ENCODE data around the gene THBD.

Gene THBD

GRCh38 chr20:23022849-23023248 lies 26.6 kb downstream of the THBD start:
- H3K36me3 Mint-ChIP-seq (ENCODE audit: insufficient read depth) = peaks cover 2% of the 10 kb centered on the region
- no peak overlapping the region for H3K27ac Mint-ChIP-seq (ENCODE audit: low read depth)
- H3K9me3 Mint-ChIP-seq = no peaks in the 10 kb centered on the region
- no peaks in the 10 kb centered on the region for H3K4me1 Mint-ChIP-seq
- H3K27me3 Mint-ChIP-seq = no peaks in the 10 kb centered on the region
- ATAC-seq (replicated peaks; ENCODE audit: extremely low read depth, poor library complexity, severe bottlenecking) (no peak), DNase-seq (ENCODE audit: low spot score in 2 of 2) (no peak)
- H3K4me3 Mint-ChIP-seq = no peak overlapping the region

GRCh38 chr20:23021951-23022350 lies 27.5 kb downstream of the THBD start:
- no peak for ATAC-seq (replicated peaks; ENCODE audit: extremely low read depth, poor library complexity, severe bottlenecking)
- no peaks in the 10 kb centered on the region for H3K9me3 Mint-ChIP-seq
- H3K4me1 Mint-ChIP-seq = no peaks in the 10 kb centered on the region
- H3K27ac Mint-ChIP-seq (ENCODE audit: low read depth) = no peak overlapping the region
- DNase-seq (ENCODE audit: low spot score in 2 of 2) = no peak
- peaks cover 2% of the 10 kb centered on the region for H3K36me3 Mint-ChIP-seq (ENCODE audit: insufficient read depth)
- H3K4me3 Mint-ChIP-seq = no peak overlapping the region
- no peaks in the 10 kb centered on the region for H3K27me3 Mint-ChIP-seq

- Mint-ChIP-seq H3K27me3 (no peaks in the 10 kb centered on the region), H3K9me3 (no peaks in the 10 kb centered on the region), H3K27ac (ENCODE audit: low read depth) (no peak overlapping the region), H3K4me1 (no peaks in the 10 kb centered on the region), H3K36me3 (ENCODE audit: insufficient read depth) (peaks cover 2% of the 10 kb centered on the region), H3K4me3 (no peak overlapping the region)
- no peak for DNase-seq (ENCODE audit: low spot score in 2 of 2)
- ATAC-seq (replicated peaks; ENCODE audit: extremely low read depth, poor library complexity, severe bottlenecking) = no peak
Observed at GRCh38 chr20:23021541-23021940, 27.9 kb downstream of the THBD start.

GRCh38 chr20:23020230-23021018 lies 29.0 kb downstream of the THBD start:
- Mint-ChIP-seq H3K4me3 (no peak overlapping the region), H3K4me1 (no peaks in the 10 kb centered on the region), H3K27me3 (no peaks in the 10 kb centered on the region), H3K27ac (ENCODE audit: low read depth) (no peak overlapping the region), H3K9me3 (no peaks in the 10 kb centered on the region), H3K36me3 (ENCODE audit: insufficient read depth) (no peaks in the 10 kb centered on the region)
- no peak for ATAC-seq (replicated peaks; ENCODE audit: extremely low read depth, poor library complexity, severe bottlenecking)
- DNase-seq (ENCODE audit: low spot score in 2 of 2) = no peak

GRCh38 chr20:23019403-23019802 lies 30.1 kb downstream of the THBD start:
- no peaks in the 10 kb centered on the region for H3K4me1 Mint-ChIP-seq
- no peak for DNase-seq (ENCODE audit: low spot score in 2 of 2)
- H3K4me3 Mint-ChIP-seq = no peak overlapping the region
- H3K27ac Mint-ChIP-seq (ENCODE audit: low read depth) = no peak overlapping the region
- ATAC-seq (replicated peaks; ENCODE audit: extremely low read depth, poor library complexity, severe bottlenecking) = no peak
- no peaks in the 10 kb centered on the region for H3K36me3 Mint-ChIP-seq (ENCODE audit: insufficient read depth)
- no peaks in the 10 kb centered on the region for H3K27me3 Mint-ChIP-seq
- no peaks in the 10 kb centered on the region for H3K9me3 Mint-ChIP-seq

DNA sequence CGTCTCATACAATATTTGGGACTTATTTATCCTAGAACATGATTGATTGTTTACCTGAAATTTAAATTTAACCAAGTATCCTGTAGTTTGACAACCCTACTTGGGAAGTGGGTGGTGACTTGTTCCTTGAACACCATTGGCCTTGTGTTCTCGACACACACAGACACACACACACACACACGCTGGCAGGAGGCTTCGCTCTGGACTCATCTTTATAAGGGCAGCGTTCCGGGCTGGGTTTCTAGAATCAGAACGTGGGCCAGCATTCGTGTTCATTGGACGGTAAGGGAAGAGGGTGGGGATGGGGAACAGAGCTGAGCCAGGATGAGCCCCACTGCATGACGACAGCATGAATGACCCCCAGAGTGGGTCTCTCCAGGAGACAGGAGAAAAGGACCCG lies 30.5 kb downstream of the THBD start:
- Mint-ChIP-seq H3K9me3 (no peaks in the 10 kb centered on the region), H3K27me3 (no peaks in the 10 kb centered on the region), H3K4me3 (no peak overlapping the region), H3K36me3 (ENCODE audit: insufficient read depth) (no peaks in the 10 kb centered on the region), H3K27ac (ENCODE audit: low read depth) (no peak overlapping the region), H3K4me1 (no peaks in the 10 kb centered on the region)
- DNase-seq (ENCODE audit: low spot score in 2 of 2) (no peak), ATAC-seq (replicated peaks; ENCODE audit: extremely low read depth, poor library complexity, severe bottlenecking) (no peak)

DNA sequence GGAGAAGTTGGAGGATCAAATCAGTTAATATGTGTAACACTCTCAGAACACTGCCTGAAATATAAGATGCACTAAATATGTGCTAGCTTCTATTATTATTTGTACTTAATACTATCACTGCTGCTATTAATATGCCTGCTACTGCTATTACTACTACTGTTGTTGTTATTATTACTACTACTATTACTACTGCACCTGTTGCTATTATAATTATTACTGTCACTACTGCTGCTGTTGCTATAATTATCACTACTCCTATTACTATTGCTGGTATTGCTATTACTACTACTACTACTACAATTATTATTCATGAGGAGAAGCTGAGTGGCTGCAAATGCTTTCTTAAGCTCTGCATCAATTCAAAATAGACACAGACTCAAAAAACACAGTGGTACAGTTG lies 31.0 kb downstream of the THBD start:
- DNase-seq (ENCODE audit: low spot score in 2 of 2) = no peak
- no peak overlapping the region for H3K4me3 Mint-ChIP-seq
- no peaks in the 10 kb centered on the region for H3K9me3 Mint-ChIP-seq
- no peak for ATAC-seq (replicated peaks; ENCODE audit: extremely low read depth, poor library complexity, severe bottlenecking)
- H3K27ac Mint-ChIP-seq (ENCODE audit: low read depth) = no peak overlapping the region
- no peaks in the 10 kb centered on the region for H3K27me3 Mint-ChIP-seq
- no peaks in the 10 kb centered on the region for H3K36me3 Mint-ChIP-seq (ENCODE audit: insufficient read depth)
- H3K4me1 Mint-ChIP-seq = no peaks in the 10 kb centered on the region

GRCh38 chr20:23017516-23017915 lies 32.0 kb downstream of the THBD start:
- no peak overlapping the region for H3K27ac Mint-ChIP-seq (ENCODE audit: low read depth)
- H3K4me3 Mint-ChIP-seq = no peak overlapping the region
- H3K27me3 Mint-ChIP-seq = no peaks in the 10 kb centered on the region
- H3K9me3 Mint-ChIP-seq = no peaks in the 10 kb centered on the region
- ATAC-seq (replicated peaks; ENCODE audit: extremely low read depth, poor library complexity, severe bottlenecking) = no peak
- no peaks in the 10 kb centered on the region for H3K36me3 Mint-ChIP-seq (ENCODE audit: insufficient read depth)
- no peak for DNase-seq (ENCODE audit: low spot score in 2 of 2)
- no peaks in the 10 kb centered on the region for H3K4me1 Mint-ChIP-seq

- peaks cover 9% of the 10 kb centered on the region for H3K27me3 Mint-ChIP-seq
- no peak for ATAC-seq (replicated peaks; ENCODE audit: extremely low read depth, poor library complexity, severe bottlenecking)
- no peak overlapping the region for H3K4me3 Mint-ChIP-seq
- no peak overlapping the region for H3K27ac Mint-ChIP-seq (ENCODE audit: low read depth)
- H3K36me3 Mint-ChIP-seq (ENCODE audit: insufficient read depth) = no peaks in the 10 kb centered on the region
- no peak for DNase-seq (ENCODE audit: low spot score in 2 of 2)
- H3K4me1 Mint-ChIP-seq = no peaks in the 10 kb centered on the region
- no peaks in the 10 kb centered on the region for H3K9me3 Mint-ChIP-seq
Observed at GRCh38 chr20:23013429-23013828, 36.0 kb downstream of the THBD start.

DNA sequence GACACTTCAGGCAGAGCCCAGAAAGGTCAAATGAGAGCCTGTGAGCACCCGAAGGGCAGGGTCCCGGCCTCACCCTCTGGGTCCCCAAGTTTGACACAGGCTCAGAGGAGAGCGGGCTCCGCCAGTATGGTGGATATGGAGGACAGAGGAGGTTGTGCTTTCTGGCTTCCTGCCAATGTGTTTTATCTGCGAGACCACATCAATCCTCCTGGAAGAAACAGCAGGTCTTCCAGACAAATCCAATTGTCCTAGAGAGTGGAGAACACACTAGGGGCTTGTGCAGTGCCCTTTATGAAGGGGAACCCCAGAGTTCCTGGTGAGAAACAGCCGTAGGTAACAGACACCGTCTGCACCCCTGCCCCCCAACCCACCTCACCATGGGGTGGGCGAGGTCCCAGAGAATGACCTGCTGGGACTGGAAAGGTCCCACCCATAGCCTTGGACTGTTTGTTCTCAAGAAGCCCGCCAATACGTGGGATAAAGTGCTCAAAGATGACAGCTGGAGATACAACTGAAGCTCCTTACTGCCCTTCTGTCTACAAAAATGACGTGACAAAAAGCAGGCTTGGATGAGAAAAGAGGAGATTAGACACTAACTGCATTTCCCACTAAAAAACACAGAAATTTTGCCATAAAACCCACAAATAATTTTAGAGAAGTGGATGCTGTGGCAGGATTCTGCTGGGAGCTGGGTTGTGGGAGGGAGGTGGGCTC lies 38.3 kb downstream of the THBD start:
- H3K9me3 Mint-ChIP-seq = no peaks in the 10 kb centered on the region
- no peak overlapping the region for H3K4me3 Mint-ChIP-seq
- no peak for DNase-seq (ENCODE audit: low spot score in 2 of 2)
- H3K27ac Mint-ChIP-seq (ENCODE audit: low read depth) = no peak overlapping the region
- ATAC-seq (replicated peaks; ENCODE audit: extremely low read depth, poor library complexity, severe bottlenecking) = no peak
- H3K27me3 Mint-ChIP-seq = peaks cover 9% of the 10 kb centered on the region
- no peaks in the 10 kb centered on the region for H3K4me1 Mint-ChIP-seq
- H3K36me3 Mint-ChIP-seq (ENCODE audit: insufficient read depth) = no peaks in the 10 kb centered on the region

DNA sequence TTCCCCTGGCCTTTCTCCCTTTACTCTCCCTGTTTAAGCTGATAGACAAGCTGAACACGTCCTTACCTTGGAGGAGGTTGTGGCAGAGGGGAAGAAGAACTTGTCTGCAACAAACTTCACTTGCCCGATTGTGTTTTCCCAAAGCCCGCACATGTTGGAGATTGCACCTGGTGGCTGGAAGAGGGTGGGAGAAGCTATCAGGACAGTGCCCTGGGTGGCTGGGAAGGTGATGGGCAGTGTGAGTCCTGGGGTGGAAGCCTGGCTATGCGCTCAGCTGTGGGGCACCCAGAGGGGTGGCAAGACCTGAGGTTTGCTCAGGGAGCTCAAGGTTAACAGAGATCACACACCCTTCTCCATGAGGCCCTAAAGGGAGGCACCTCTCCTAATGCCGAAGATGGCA lies 39.4 kb downstream of the THBD start:
- H3K36me3 Mint-ChIP-seq (ENCODE audit: insufficient read depth) = no peaks in the 10 kb centered on the region
- DNase-seq (ENCODE audit: low spot score in 2 of 2) (no peak), ATAC-seq (replicated peaks; ENCODE audit: extremely low read depth, poor library complexity, severe bottlenecking) (no peak)

DNA sequence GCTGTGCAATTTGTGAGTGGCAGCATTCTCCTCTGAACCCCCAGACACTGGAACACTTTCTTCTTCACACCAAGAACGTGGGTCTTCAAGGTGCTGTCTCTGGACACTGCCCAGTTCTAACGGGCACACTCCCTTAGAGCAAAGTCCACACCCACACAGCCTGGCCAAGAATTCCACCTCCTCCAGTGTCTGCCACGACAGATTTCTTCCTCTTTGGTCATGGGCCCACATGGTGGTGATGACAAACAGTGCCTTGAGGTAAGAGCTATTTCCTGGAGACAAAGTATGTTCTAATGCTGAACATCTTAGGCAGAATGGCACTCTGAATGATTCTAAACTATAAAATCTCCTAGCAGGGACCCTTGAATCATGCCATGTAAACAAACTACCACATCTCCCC lies 39.8 kb downstream of the THBD start:
- Mint-ChIP-seq H3K36me3 (ENCODE audit: insufficient read depth) (no peaks in the 10 kb centered on the region), H3K9me3 (no peaks in the 10 kb centered on the region), H3K27me3 (peaks cover 9% of the 10 kb centered on the region), H3K4me3 (no peak overlapping the region), H3K27ac (ENCODE audit: low read depth) (no peak overlapping the region), H3K4me1 (no peaks in the 10 kb centered on the region)
- DNase-seq (ENCODE audit: low spot score in 2 of 2) = no peak
- ATAC-seq (replicated peaks; ENCODE audit: extremely low read depth, poor library complexity, severe bottlenecking) = no peak

More for the DNA sequence above, 39.4 kb downstream of the THBD start:
- H3K27me3 Mint-ChIP-seq = peaks cover 9% of the 10 kb centered on the region
- no peak overlapping the region for H3K27ac Mint-ChIP-seq (ENCODE audit: low read depth)
- no peak overlapping the region for H3K4me3 Mint-ChIP-seq
- no peaks in the 10 kb centered on the region for H3K9me3 Mint-ChIP-seq
- no peaks in the 10 kb centered on the region for H3K4me1 Mint-ChIP-seq

GRCh38 chr20:23008667-23009066 lies 40.8 kb downstream of the THBD start:
- Mint-ChIP-seq H3K27ac (ENCODE audit: low read depth) (no peak overlapping the region), H3K4me1 (no peaks in the 10 kb centered on the region), H3K36me3 (ENCODE audit: insufficient read depth) (no peaks in the 10 kb centered on the region), H3K27me3 (peaks cover 9% of the 10 kb centered on the region), H3K4me3 (no peak overlapping the region), H3K9me3 (no peaks in the 10 kb centered on the region)
- DNase-seq (ENCODE audit: low spot score in 2 of 2) (no peak), ATAC-seq (replicated peaks; ENCODE audit: extremely low read depth, poor library complexity, severe bottlenecking) (no peak)
